ENCODE data around the gene OSER1.
"Not testable (repeated sequence)": the region's sequence is repeated elsewhere in the genome, so short reads cannot be mapped to it uniquely, and the experiment has no call there.

Gene OSER1

GRCh38 chr20:44210406-44211176 is at the start of gene OSER1:
TSS of gene OSER1 (minus strand) at chr20:44210771. CDS start at chr20:44206957, 3,814 bp downstream.
- peak; percentile 94 for DNase-seq

GRCh38 chr20:44258226-44258890 is 47.8 kb upstream of the OSER1 start:
- no peak for DNase-seq

GRCh38 chr20:44256961-44257360 is 46.4 kb upstream of the OSER1 start:
- no peak for DNase-seq

- no peak for DNase-seq
Observed at GRCh38 chr20:44255942-44256341, 45.4 kb upstream of the OSER1 start.

- no peak for DNase-seq
Observed at GRCh38 chr20:44254073-44254472, 43.5 kb upstream of the OSER1 start.

GRCh38 chr20:44253528-44253927 is 43.0 kb upstream of the OSER1 start:
- no peak for DNase-seq

GRCh38 chr20:44251284-44251683 is 40.7 kb upstream of the OSER1 start:
- DNase-seq, result no peak

- DNase-seq, result no peak
Observed at GRCh38 chr20:44248410-44248759, 37.8 kb upstream of the OSER1 start.

- no peak for DNase-seq
Observed at GRCh38 chr20:44247586-44248409, 37.2 kb upstream of the OSER1 start.

- DNase-seq, result no peak
Observed at GRCh38 chr20:44247131-44247571, 36.6 kb upstream of the OSER1 start, which contains the start of gene GDAP1L1. TSS of gene GDAP1L1 (plus strand) at chr20:44247308. CDS start at chr20:44247335, 27 bp downstream.

GRCh38 chr20:44245977-44246376 is 35.4 kb upstream of the OSER1 start:
- no peak for DNase-seq

- DNase-seq, result no peak
Observed at GRCh38 chr20:44241796-44242195, 31.2 kb upstream of the OSER1 start.

GRCh38 chr20:44236840-44237239 is 26.3 kb upstream of the OSER1 start:
- DNase-seq, result not testable (repeated sequence)

GRCh38 chr20:44235702-44236101 is 25.1 kb upstream of the OSER1 start:
- no peak for DNase-seq

- DNase-seq, result no peak
Observed at GRCh38 chr20:44234566-44235317, 24.2 kb upstream of the OSER1 start.

- no peak for DNase-seq
Observed at GRCh38 chr20:44233436-44234016, 23.0 kb upstream of the OSER1 start.

- not testable (repeated sequence) for DNase-seq
Observed at GRCh38 chr20:44232469-44232856, 21.9 kb upstream of the OSER1 start.

GRCh38 chr20:44231713-44232468 is 21.3 kb upstream of the OSER1 start:
- no peak for DNase-seq

GRCh38 chr20:44231193-44231592 is 20.6 kb upstream of the OSER1 start:
- DNase-seq, result no peak

- no peak for DNase-seq
Observed at GRCh38 chr20:44228465-44229258, 18.1 kb upstream of the OSER1 start.

- no peak for DNase-seq
Observed at GRCh38 chr20:44224637-44225036, 14.1 kb upstream of the OSER1 start.

All from amniotic stem cell (primary cell).